Neuronal stem cell (in vitro differentiated cells): Measurements from ENCODE around the gene KCNJ6.

Source experiments
- DNase-seq: peaks from one replicate; pipeline ENCODE4 v3.0.0-alpha.2; 2013; ENCODE audit warnings: low spot score
- H2AFZ ChIP-seq: one replicate; pipeline ENCODE4 v1.6.1; 2013; ENCODE audit warnings: mild to moderate bottlenecking, low read length, inconsistent platforms
- H2AK5ac ChIP-seq: 2 replicates; pipeline ENCODE4 v1.6.1; 2013; ENCODE audit warnings: low read depth, mild to moderate bottlenecking, inconsistent platforms, low read length, moderate library complexity, mixed read lengths
- H2BK120ac ChIP-seq: 2 replicates; pipeline ENCODE4 v1.6.1; 2013; ENCODE audit warnings: low read depth, mild to moderate bottlenecking, inconsistent platforms, low read length, moderate library complexity, mixed read lengths
- H2BK12ac ChIP-seq: one replicate; pipeline ENCODE4 v1.6.1; 2013; ENCODE audit warnings: low read length, inconsistent platforms
- H2BK15ac ChIP-seq: 2 replicates; pipeline ENCODE4 v1.6.1; 2013; ENCODE audit warnings: mild to moderate bottlenecking, low read length, inconsistent platforms, mixed read lengths
- H2BK5ac ChIP-seq: one replicate; pipeline ENCODE4 v1.6.1; 2013; ENCODE audit warnings: inconsistent platforms, mild to moderate bottlenecking, low read length, moderate library complexity
- H3K14ac ChIP-seq: one replicate; pipeline ENCODE4 v1.6.1; 2013; ENCODE audit warnings: low read length, inconsistent platforms
- H3K18ac ChIP-seq: 2 replicates; pipeline ENCODE4 v1.6.1; 2013; ENCODE audit warnings: low read length, inconsistent platforms
- H3K23ac ChIP-seq: 2 replicates; pipeline ENCODE4 v1.6.1; 2013; ENCODE audit warnings: low read depth, mild to moderate bottlenecking, mixed read lengths, low read length, inconsistent platforms; ENCODE audit not compliant: poor library complexity
- H3K27ac ChIP-seq: replicated peaks from 3 replicates; pipeline ENCODE4 v1.5.1; 2013; ENCODE audit warnings: low read length, inconsistent platforms
- H3K27me3 ChIP-seq, 3 experiments: 2 replicates each; pipeline ENCODE4 v1.6.1; 2013; ENCODE audit warnings: low read length in 3 of 3, mild to moderate bottlenecking in 2 of 3, inconsistent platforms in 1 of 3, low read depth in 1 of 3, mixed read lengths in 1 of 3, moderate library complexity in 1 of 3; ENCODE audit not compliant: control insufficient read depth in 3 of 3, insufficient read depth in 3 of 3
- H3K36me3 ChIP-seq, 2 donors: replicated peaks in 1 of 2; 2 replicates each; pipeline ENCODE4 v1.6.1; 2013; ENCODE audit warnings: low read length in 2 of 2; ENCODE audit not compliant: control insufficient read depth in 2 of 2, insufficient read depth in 2 of 2
- H3K4ac ChIP-seq: 2 replicates; pipeline ENCODE4 v1.6.1; 2013; ENCODE audit warnings: inconsistent platforms, mild to moderate bottlenecking, low read length, moderate library complexity
- H3K4me1 ChIP-seq, 2 donors: 1 replicate in 1 of 2; 2 replicates in 1 of 2; pipeline ENCODE4 v1.6.1; 2013; ENCODE audit warnings: low read length in 2 of 2, low read depth in 1 of 2; ENCODE audit not compliant: control insufficient read depth in 2 of 2, insufficient read depth in 1 of 2
- H3K4me2 ChIP-seq: one replicate; pipeline ENCODE4 v1.6.1; 2013; ENCODE audit warnings: mild to moderate bottlenecking, low read length, inconsistent platforms; ENCODE audit not compliant: insufficient read depth, poor library complexity, severe bottlenecking
- H3K4me3 ChIP-seq, 2 donors: 2 replicates each; pipeline ENCODE4 v1.5.1; 2013; ENCODE audit warnings: low read length in 2 of 2, mild to moderate bottlenecking in 2 of 2, inconsistent platforms in 1 of 2, moderate library complexity in 1 of 2
- H3K79me1 ChIP-seq: one replicate; pipeline ENCODE4 v1.6.1; 2013; ENCODE audit warnings: low read depth, mild to moderate bottlenecking, inconsistent platforms, low read length, moderate library complexity
- H3K9ac ChIP-seq: one replicate; pipeline ENCODE4 v1.6.1; 2013; ENCODE audit warnings: mild to moderate bottlenecking, low read depth, low read length, inconsistent platforms; ENCODE audit not compliant: poor library complexity
- H3K9me3 ChIP-seq, 2 donors: replicated peaks in 1 of 2; 2 replicates each; pipeline versions ENCODE3 to v1.6.1; 2013; ENCODE audit warnings: low read length in 2 of 2, mild to moderate bottlenecking in 2 of 2, inconsistent platforms in 1 of 2, low read depth in 1 of 2, mixed read lengths in 1 of 2, moderate library complexity in 1 of 2; ENCODE audit not compliant: control insufficient read depth in 2 of 2, insufficient read depth in 1 of 2
- H4K8ac ChIP-seq: one replicate; pipeline ENCODE4 v1.6.1; 2013; ENCODE audit warnings: low read depth, mild to moderate bottlenecking, inconsistent platforms, low read length, moderate library complexity
- H4K91ac ChIP-seq: one replicate; pipeline ENCODE4 v1.6.1; 2013; ENCODE audit warnings: low read length, low read depth, mild to moderate bottlenecking, inconsistent platforms; ENCODE audit not compliant: poor library complexity
- WGBS, 2 donors: extraction: QIAGEN DNeasy Blood & Tissue Kit; methylation state at CpG; one replicate each; pipeline ENCODE4 v1.1.7; 2013; ENCODE audit warnings: missing lambda C conversion rate in 2 of 2, mixed read lengths in 1 of 2; ENCODE audit not compliant: insufficient read length in 2 of 2, insufficient replicate concordance in 1 of 2; ENCODE audit errors: extremely low coverage in 2 of 2; 5-methylcytosine and 5-hydroxymethylcytosine counted together

The KCNJ6 gene

DNA sequence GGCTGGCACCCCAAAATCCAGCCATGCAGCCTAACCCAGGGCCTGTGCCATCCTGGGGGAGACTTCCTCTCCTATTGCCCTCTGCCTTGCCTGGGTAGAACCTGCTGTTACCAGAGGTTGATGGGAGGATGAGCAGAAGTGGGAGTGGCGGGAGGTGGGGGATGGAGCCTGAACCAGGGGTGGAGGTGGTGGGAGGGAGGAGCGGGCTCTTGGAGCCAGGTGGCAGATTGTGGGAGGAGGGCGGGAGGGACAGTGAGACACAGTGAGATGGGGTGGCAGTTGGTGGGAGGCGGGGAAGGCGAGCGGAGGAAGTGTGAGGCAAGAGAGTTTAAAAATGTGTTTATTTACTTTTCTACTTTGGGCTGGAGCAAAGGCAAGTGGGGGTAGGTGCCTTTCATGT is 87.3 kb downstream of the KCNJ6 start:
- H3K14ac ChIP-seq: no peak overlapping the region
- no CpG with 5 or more reads among the region's 6 CpGs for whole genome bisulfite sequencing, 2 donors
- no peak for DNase-seq

DNA sequence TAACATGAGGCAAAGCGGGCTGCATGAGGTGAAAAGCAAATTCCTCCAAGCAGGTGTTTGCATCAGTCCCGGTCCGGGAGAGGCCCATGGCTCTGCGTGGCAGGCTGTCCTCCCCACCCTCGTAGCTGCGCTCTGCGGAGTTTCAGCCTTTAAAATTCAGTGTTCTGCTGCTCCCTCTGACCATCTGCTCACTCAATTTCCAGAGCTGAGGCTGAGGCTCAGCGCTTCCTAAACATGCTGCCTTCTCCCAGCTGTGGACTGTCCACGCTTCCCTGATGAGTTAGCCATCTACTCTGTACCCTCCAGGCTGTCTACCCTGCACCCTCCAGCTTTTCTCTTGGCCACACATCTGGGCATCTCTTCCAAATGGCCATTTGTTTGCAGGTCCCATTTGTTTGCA is 87.7 kb downstream of the KCNJ6 start:
- Histone ChIP-seq H3K36me3 (no peaks in the 10 kb centered on the region), H3K14ac (no peak overlapping the region), H3K9ac (no peak overlapping the region), H3K4me2 (no peak overlapping the region), H3K27ac (no peak overlapping the region), H2BK5ac (no peak overlapping the region), H4K91ac (no peak overlapping the region), H3K23ac (no peak overlapping the region), H2AFZ (no peak overlapping the region), H2BK12ac (no peak overlapping the region), H2AK5ac (no peak overlapping the region), H2BK120ac (no peak overlapping the region), H3K4ac (no peak overlapping the region), H3K27me3 (no peaks in the 10 kb centered on the region), H3K4me1 (peaks cover 1 to 2% of the 10 kb centered on the region in 2 donors), H3K79me1 (no peaks in the 10 kb centered on the region), H3K4me3 (no peak overlapping the region), H2BK15ac (no peak overlapping the region), H4K8ac (no peak overlapping the region), H3K9me3 (peaks cover 0 to 3% of the 10 kb centered on the region in 2 donors), H3K18ac (no peak overlapping the region)
- no peak for DNase-seq
- no CpG with 5 or more reads among the region's 9 CpGs for WGBS, 2 donors

More for the DNA sequence above, 87.3 kb downstream of the KCNJ6 start:
- no peak overlapping the region for H3K4ac ChIP-seq
- H3K27me3 ChIP-seq: no peaks in the 10 kb centered on the region
- no peak overlapping the region for H2AFZ ChIP-seq
- no peaks in the 10 kb centered on the region for H3K36me3 ChIP-seq
- no peak overlapping the region for H3K9ac ChIP-seq
- H3K27ac ChIP-seq: no peak overlapping the region
- H3K9me3 ChIP-seq: peaks cover 0 to 5% of the 10 kb centered on the region in 2 donors
- no peak overlapping the region for H3K18ac ChIP-seq
- no peak overlapping the region for H2BK12ac ChIP-seq
- H2AK5ac ChIP-seq: no peak overlapping the region
- H3K79me1 ChIP-seq: no peaks in the 10 kb centered on the region
- H3K4me2 ChIP-seq: no peak overlapping the region
- H2BK120ac ChIP-seq: no peak overlapping the region
- H3K4me3 ChIP-seq: no peak overlapping the region
- H2BK5ac ChIP-seq: peak overlapping the region; percentile 22
- H3K23ac ChIP-seq: no peak overlapping the region
- peaks cover 1 to 2% of the 10 kb centered on the region in 2 donors for H3K4me1 ChIP-seq
- H2BK15ac ChIP-seq: no peak overlapping the region
- no peak overlapping the region for H4K91ac ChIP-seq
- no peak overlapping the region for H4K8ac ChIP-seq

- Histone ChIP-seq H3K4me2 (no peak overlapping the region), H3K27ac (no peak overlapping the region), H3K9ac (no peak overlapping the region), H2BK12ac (no peak overlapping the region), H3K79me1 (no peaks in the 10 kb centered on the region), H2BK120ac (no peak overlapping the region), H3K4ac (no peak overlapping the region), H3K9me3 (no peaks in the 10 kb centered on the region), H3K36me3 (no peaks in the 10 kb centered on the region), H3K27me3 (no peaks in the 10 kb centered on the region), H4K8ac (no peak overlapping the region), H2AFZ (no peak overlapping the region), H3K14ac (no peak overlapping the region), H2AK5ac (no peak overlapping the region), H3K4me1 (peaks cover 1 to 5% of the 10 kb centered on the region in 2 donors), H3K18ac (no peak overlapping the region), H4K91ac (no peak overlapping the region), H3K4me3 (no peak overlapping the region), H2BK15ac (no peak overlapping the region), H3K23ac (no peak overlapping the region), H2BK5ac (no peak overlapping the region)
- DNase-seq: no peak
- WGBS, 2 donors: no CpG with 5 or more reads among the region's 6 CpGs
Observed at GRCh38 chr21:37827913-37828312, 88.3 kb downstream of the KCNJ6 start.

DNA sequence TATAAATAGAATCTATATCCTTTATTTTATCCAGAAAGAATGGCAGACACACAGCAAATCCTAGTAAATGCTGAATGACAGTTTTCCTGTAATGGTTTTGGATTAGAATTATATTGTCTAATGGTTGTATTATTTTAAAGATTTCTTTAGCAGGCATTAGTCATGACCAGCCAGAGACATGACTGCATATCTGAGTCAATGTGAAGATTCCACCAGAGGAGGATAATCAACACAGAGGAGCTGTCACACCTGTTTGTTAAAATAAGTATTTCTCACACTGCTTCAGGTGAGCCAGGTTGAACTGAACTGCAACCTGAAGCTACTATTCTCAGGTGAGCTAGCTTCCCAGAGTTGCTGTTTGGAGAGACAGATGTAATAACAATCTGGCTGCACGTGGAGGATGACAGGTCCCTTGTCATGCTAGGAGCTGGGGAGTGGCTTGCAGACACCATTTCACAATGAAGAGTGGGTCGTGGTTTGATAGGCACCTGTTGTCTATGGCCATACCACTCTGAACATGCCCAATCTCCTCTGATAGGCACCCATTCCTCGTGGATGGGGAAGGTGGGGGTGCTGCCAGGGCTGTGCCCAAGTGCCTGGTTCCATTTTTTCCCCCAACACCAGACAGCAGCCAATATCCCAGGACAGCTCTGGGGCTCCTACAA is 94.3 kb downstream of the KCNJ6 start:
- Histone ChIP-seq H3K79me1 (no peaks in the 10 kb centered on the region), H3K36me3 (no peaks in the 10 kb centered on the region), H2BK5ac (no peak overlapping the region), H3K18ac (no peak overlapping the region), H3K9ac (no peak overlapping the region), H3K4me2 (no peak overlapping the region), H2BK15ac (no peak overlapping the region), H3K23ac (no peak overlapping the region), H2BK120ac (no peak overlapping the region), H3K9me3 (peaks cover 0 to 2% of the 10 kb centered on the region in 2 donors), H2AK5ac (no peak overlapping the region), H3K4me3 (no peak overlapping the region), H3K14ac (no peak overlapping the region), H3K4me1 (peaks cover 5 to 35% of the 10 kb centered on the region in 2 donors), H4K8ac (no peak overlapping the region), H3K4ac (no peak overlapping the region), H3K27me3 (no peaks in the 10 kb centered on the region), H2AFZ (no peak overlapping the region), H2BK12ac (no peak overlapping the region), H3K27ac (no peak overlapping the region), H4K91ac (no peak overlapping the region)
- no peak for DNase-seq
- WGBS, 2 donors: no CpG with 5 or more reads among the region's 3 CpGs
